Measurements from ENCODE around the gene CCDC180. TPM values are rescaled to one million over a fixed set of nuclear protein-coding genes. Genes with fewer than 3 reads are reported as not detected.
"Not testable (repeated sequence)": the region's sequence is repeated elsewhere in the genome, so short reads cannot be mapped to it uniquely, and the experiment has no call there.

Gene CCDC180
- polyA plus RNA-seq (2013, experiment 1 of 2; ENCODE audit: insufficient read length): 0.48 TPM
- 1.1 TPM for polyA plus RNA-seq (2013, experiment 2 of 2; ENCODE audit: insufficient read length)

GRCh38 chr9:97307500-97308163, at the start of gene CCDC180:
TSS of gene CCDC180 (plus strand) at chr9:97307659. CDS start at chr9:97308064, 405 bp downstream.
- DNase-seq: no peak

- not testable (repeated sequence) for DNase-seq
These were observed 47.5 kb upstream of the CCDC180 start for GRCh38 chr9:97259834-97260514.

GRCh38 chr9:97271292-97271691, 36.2 kb upstream of the CCDC180 start:
- no peak for DNase-seq

- DNase-seq: no peak
These were observed 35.4 kb upstream of the CCDC180 start for GRCh38 chr9:97272072-97272471.

- DNase-seq: no peak
These were observed 31.1 kb upstream of the CCDC180 start for GRCh38 chr9:97276310-97276852.

GRCh38 chr9:97277953-97278352, 29.5 kb upstream of the CCDC180 start:
- no peak for DNase-seq

- DNase-seq: no peak
These were observed 26.6 kb upstream of the CCDC180 start for GRCh38 chr9:97280755-97281330.

GRCh38 chr9:97283768-97284167, 23.7 kb upstream of the CCDC180 start:
- DNase-seq: no peak

- no peak for DNase-seq
These were observed 22.7 kb upstream of the CCDC180 start for GRCh38 chr9:97284798-97285197.

- no peak for DNase-seq
These were observed 15.3 kb upstream of the CCDC180 start for GRCh38 chr9:97292200-97292599.

GRCh38 chr9:97293207-97293721, 14.2 kb upstream of the CCDC180 start:
- DNase-seq: no peak

- no peak for DNase-seq
These were observed 13.6 kb upstream of the CCDC180 start for GRCh38 chr9:97293818-97294217.

GRCh38 chr9:97297889-97298288, 9.6 kb upstream of the CCDC180 start:
- DNase-seq: no peak

- DNase-seq: no peak
These were observed 7.5 kb upstream of the CCDC180 start for GRCh38 chr9:97299809-97300414.

GRCh38 chr9:97300586-97300985, 6.9 kb upstream of the CCDC180 start:
- no peak for DNase-seq

- DNase-seq: no peak
These were observed 5.5 kb upstream of the CCDC180 start for GRCh38 chr9:97301974-97302373.

- DNase-seq: no peak
These were observed 2.9 kb upstream of the CCDC180 start for GRCh38 chr9:97304586-97304985.

- no peak for DNase-seq
These were observed 1.8 kb upstream of the CCDC180 start for GRCh38 chr9:97305501-97306298.

- peak; percentile 58 for DNase-seq
These were observed 368 bp upstream of the CCDC180 start for GRCh38 chr9:97307091-97307490.

- no peak for DNase-seq
These were observed 1.8 kb downstream of the CCDC180 start for GRCh38 chr9:97309260-97309659.

GRCh38 chr9:97310023-97310422, 2.6 kb downstream of the CCDC180 start:
- no peak for DNase-seq

GRCh38 chr9:97310896-97311295, 3.4 kb downstream of the CCDC180 start:
- no peak for DNase-seq

Data from fibroblast of skin of scalp (primary cell).